Lower leg skin (tissue), 3 donors: ENCODE data around the gene CYP11A1.

Experiments used
- POLR2A ChIP-seq, 2 donors: fragments of 450-650 bp; IDR thresholded peaks; one replicate each; pipeline ENCODE4 v1.6.1; 2016 to 2017; ENCODE audit warnings: antibody characterized with exemption in 2 of 2, mild to moderate bottlenecking in 1 of 2, moderate library complexity in 1 of 2
- TF ChIP-seq, protein P1 (sequence below), 3 donors: fragments of 450-650 bp; IDR thresholded peaks; one replicate each; pipeline ENCODE4 v1.5.1; 2016; ENCODE audit warnings: antibody characterized with exemption in 3 of 3, mild to moderate bottlenecking in 3 of 3, moderate library complexity in 2 of 3

DNA sequence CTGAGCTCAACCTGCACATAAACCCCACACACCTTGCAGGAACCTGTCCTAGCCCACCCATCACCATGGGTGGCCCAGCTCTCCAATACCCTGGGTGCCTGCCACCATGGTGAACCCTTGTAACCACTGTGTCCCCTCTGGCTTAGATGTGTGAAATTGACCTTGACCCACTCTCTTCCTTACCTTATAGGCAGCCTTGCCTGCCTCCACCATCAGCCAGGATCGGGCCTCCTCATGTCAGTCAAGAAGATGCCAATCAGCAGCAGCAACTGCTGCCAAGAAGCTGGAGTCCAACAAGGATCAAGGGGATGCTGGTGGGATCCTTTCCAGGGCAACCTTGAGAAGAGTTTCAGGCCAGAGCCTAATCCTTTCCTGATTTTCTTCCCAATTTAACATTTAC is 8.8 kb upstream of the CYP11A1 start:
- TF ChIP-seq, protein P1, sequence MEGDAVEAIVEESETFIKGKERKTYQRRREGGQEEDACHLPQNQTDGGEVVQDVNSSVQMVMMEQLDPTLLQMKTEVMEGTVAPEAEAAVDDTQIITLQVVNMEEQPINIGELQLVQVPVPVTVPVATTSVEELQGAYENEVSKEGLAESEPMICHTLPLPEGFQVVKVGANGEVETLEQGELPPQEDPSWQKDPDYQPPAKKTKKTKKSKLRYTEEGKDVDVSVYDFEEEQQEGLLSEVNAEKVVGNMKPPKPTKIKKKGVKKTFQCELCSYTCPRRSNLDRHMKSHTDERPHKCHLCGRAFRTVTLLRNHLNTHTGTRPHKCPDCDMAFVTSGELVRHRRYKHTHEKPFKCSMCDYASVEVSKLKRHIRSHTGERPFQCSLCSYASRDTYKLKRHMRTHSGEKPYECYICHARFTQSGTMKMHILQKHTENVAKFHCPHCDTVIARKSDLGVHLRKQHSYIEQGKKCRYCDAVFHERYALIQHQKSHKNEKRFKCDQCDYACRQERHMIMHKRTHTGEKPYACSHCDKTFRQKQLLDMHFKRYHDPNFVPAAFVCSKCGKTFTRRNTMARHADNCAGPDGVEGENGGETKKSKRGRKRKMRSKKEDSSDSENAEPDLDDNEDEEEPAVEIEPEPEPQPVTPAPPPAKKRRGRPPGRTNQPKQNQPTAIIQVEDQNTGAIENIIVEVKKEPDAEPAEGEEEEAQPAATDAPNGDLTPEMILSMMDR (IDR thresholded peaks at IDR 0.05): no peak
- no peak for TF ChIP-seq POLR2A (IDR thresholded peaks at IDR 0.05)
